Suppressor macrophage (primary cell): ENCODE measurements around the gene FAM227A.

Experiments
- DNase-seq, 4 experiments: peaks; one replicate each; pipeline ENCODE4 v3.0.0-alpha.2; 2020 to 2022

The FAM227A gene

DNA sequence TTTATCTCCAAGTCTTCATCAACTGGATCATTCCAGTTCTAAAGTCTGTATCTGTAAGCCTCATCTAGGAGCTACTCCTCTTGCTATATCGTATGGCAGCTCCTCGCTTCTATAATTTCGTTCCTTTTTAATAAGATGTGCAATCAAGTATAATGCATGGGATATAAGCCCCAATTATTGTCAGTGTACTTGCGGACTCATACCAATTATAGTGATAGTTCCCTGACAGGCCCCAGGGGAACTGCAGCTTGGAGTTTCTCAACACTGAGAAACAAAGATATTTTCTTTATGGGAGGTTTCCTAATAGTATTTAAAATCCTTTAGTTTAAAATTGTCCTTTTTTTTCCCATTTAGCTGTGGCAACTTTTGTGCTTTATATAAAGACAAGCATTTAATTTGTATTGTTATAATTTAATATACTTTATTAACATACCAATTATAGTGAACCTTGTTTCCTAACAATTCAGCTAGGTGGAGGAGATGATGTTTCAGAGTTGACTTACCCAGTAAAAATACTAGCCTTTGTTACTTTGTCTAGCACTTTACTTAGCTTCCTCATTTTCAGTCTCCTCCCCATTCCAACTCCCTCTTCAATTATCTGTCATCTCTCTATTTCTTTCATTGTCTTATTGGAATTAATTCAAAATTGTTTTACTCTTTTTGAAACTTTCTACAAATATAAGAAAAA lies 124.8 kb downstream of the FAM227A start:
- DNase-seq, result peak in 2 of 4 experiments; percentile 29 to 43
